Measurements from ENCODE around the gene ESX1. TPM values are rescaled to one million over a fixed set of nuclear protein-coding genes. Genes with fewer than 3 reads are reported as not detected.

Gene ESX1
- not detected in 2 replicates for total RNA-seq

GRCh38 chrX:104254442-104255115 is at the start of gene ESX1:
Gene ESX1 (minus strand): TSS chrX:104254933. CDS start chrX:104254849, 84 bp downstream.

Other genes starting within 250 kb of the ESX1 start
- not detected in 2 replicates for gene H2BW1, start 241.2 kb downstream of the ESX1 start, total RNA-seq
- not detected in 2 replicates for gene H2BW2, start 215.0 kb downstream of the ESX1 start, total RNA-seq
- gene TMSB15C, start 178.7 kb downstream of the ESX1 start, total RNA-seq = 3.3 and 3.4 TPM in 2 replicates
- gene ZCCHC18, start 142.4 kb downstream of the ESX1 start, total RNA-seq = 0.55 and 0.57 TPM in 2 replicates
- gene SLC25A53, start 97.9 kb downstream of the ESX1 start, total RNA-seq = 10.1 and 11.0 TPM in 2 replicates
- 12.2 and 12.8 TPM in 2 replicates for gene FAM199X, start 88.5 kb downstream of the ESX1 start, total RNA-seq

Measured in smooth muscle cell of bladder (primary cell).